Endodermal cell (in vitro differentiated cells): ENCODE measurements around the gene OSTN. TPM values are rescaled to one million over a fixed set of nuclear protein-coding genes. Genes with fewer than 3 reads are reported as not detected.

Source experiments
- DNase-seq: peaks from one replicate; pipeline ENCODE4 v3.0.0-alpha.2; 2017
- H3K27ac ChIP-seq: 2 replicates; pipeline ENCODE4 v1.5.1; 2013; ENCODE audit warnings: mild to moderate bottlenecking, low read depth, low read length, moderate library complexity
- H3K27me3 ChIP-seq: 2 replicates; pipeline ENCODE4 v1.6.1; 2013; ENCODE audit warnings: mild to moderate bottlenecking, low read length, moderate library complexity; ENCODE audit not compliant: insufficient read depth, control insufficient read depth, poor library complexity, severe bottlenecking
- H3K36me3 ChIP-seq: 2 replicates; pipeline ENCODE4 v1.7.0; 2013; ENCODE audit warnings: mild to moderate bottlenecking, low read length, moderate library complexity; ENCODE audit not compliant: control insufficient read depth, insufficient read depth
- H3K4me1 ChIP-seq: one replicate; pipeline ENCODE4 v1.7.0; 2013; ENCODE audit warnings: low read length; ENCODE audit not compliant: control insufficient read depth, insufficient read depth
- H3K4me3 ChIP-seq: 2 replicates; pipeline ENCODE4 v1.5.1; 2013; ENCODE audit warnings: mild to moderate bottlenecking, low read length, moderate library complexity
- H3K9ac ChIP-seq: 2 replicates; pipeline ENCODE4 v1.6.1; 2013; ENCODE audit warnings: mild to moderate bottlenecking, low read length, moderate library complexity; ENCODE audit not compliant: poor library complexity, severe bottlenecking; ENCODE audit errors: extremely low read depth
- H3K9me3 ChIP-seq: 2 replicates; pipeline ENCODE4 v1.6.1; 2013; ENCODE audit warnings: mild to moderate bottlenecking, low read length, moderate library complexity; ENCODE audit not compliant: control insufficient read depth
- H3K27ac Mint-ChIP-seq: 2 replicates; pipeline ENCODE4 v1.8.0; 2020; ENCODE audit warnings: mixed read lengths
- H3K27me3 Mint-ChIP-seq: 2 replicates; pipeline ENCODE4 v1.8.0; 2021; ENCODE audit warnings: mild to moderate bottlenecking, mixed read lengths; ENCODE audit not compliant: insufficient read depth
- H3K36me3 Mint-ChIP-seq: 2 replicates; pipeline ENCODE4 v1.8.0; 2020; ENCODE audit warnings: low read depth, mixed read lengths
- H3K4me1 Mint-ChIP-seq: 2 replicates; pipeline ENCODE4 v1.8.0; 2020; ENCODE audit warnings: mixed read lengths
- H3K4me3 Mint-ChIP-seq: 2 replicates; pipeline ENCODE4 v1.8.0; 2020; ENCODE audit warnings: mild to moderate bottlenecking, moderate library complexity, mixed read lengths
- H3K9me3 Mint-ChIP-seq: 2 replicates; pipeline ENCODE4 v1.8.0; 2020; ENCODE audit warnings: mild to moderate bottlenecking, mixed read lengths
- CTCF ChIP-seq: fragments of 200-600 bp; sonication (generic); conservative IDR thresholded peaks from 2 replicates; pipeline ENCODE4 v1.5.0; 2021; ENCODE audit warnings: antibody characterized with exemption, mild to moderate bottlenecking
- WGBS, 2 experiments: methylation state at CpG; one replicate each; pipeline versions ENCODE4 v1.1.5 to v1.1.7; 2013; ENCODE audit warnings: missing lambda C conversion rate in 2 of 2, mixed read lengths in 1 of 2; ENCODE audit not compliant: insufficient coverage in 1 of 2, insufficient read length in 1 of 2; 5-methylcytosine and 5-hydroxymethylcytosine counted together
- total RNA-seq, 2 donors: library from RNA; stranded (reverse); fragmentation: NEBNext Ultra II Directional in 1 of 2; extraction: Animal tissue kit (Norgen Biotek cat#: 25700) in 1 of 2; gene quantifications; 2 replicates in 1 of 2; 3 replicates in 1 of 2; pipeline ENCODE4 v1.2.1, GENCODE V29; 2021

Gene OSTN
- total RNA-seq, 2 donors from 2014 or later, result not detected

DNA sequence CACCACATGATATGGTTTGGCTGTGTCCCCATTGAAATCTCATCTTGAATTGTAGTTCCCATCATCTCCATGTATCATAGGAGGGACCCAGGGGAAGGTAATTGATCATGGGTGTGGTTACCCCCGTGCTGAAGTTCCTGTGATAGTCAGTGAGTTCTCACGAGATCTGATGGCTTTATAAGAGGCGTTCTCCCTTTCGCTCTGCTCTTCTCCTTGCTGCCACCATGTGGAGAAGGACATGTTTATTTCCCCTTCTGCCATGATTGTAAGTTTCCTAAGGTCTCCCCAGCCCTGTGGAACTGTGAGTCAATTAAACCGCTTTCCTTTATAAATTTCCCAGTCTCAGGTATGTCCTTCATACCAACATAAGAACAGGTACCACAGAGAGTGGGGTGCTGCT is 21.9 kb downstream of the OSTN start:
- no peaks in the 10 kb centered on the region for H3K36me3 Mint-ChIP-seq
- Histone ChIP-seq H3K9me3 (peaks cover 3% of the 10 kb centered on the region), H3K27me3 (no peaks in the 10 kb centered on the region), H3K9ac (no peak overlapping the region), H3K27ac (no peak overlapping the region), H3K36me3 (no peaks in the 10 kb centered on the region), H3K4me1 (no peaks in the 10 kb centered on the region), H3K4me3 (no peak overlapping the region)
- DNase-seq, result peak; percentile 56
- no peaks in the 10 kb centered on the region for H3K4me1 Mint-ChIP-seq
- peaks cover 12% of the 10 kb centered on the region for H3K9me3 Mint-ChIP-seq
- H3K27me3 Mint-ChIP-seq, result no peaks in the 10 kb centered on the region
- 89 to 96% methylated on average over 3 to 5 of the region's 5 CpGs for WGBS, 2 experiments
- H3K4me3 Mint-ChIP-seq, result no peak overlapping the region
- H3K27ac Mint-ChIP-seq, result no peak overlapping the region
- TF ChIP-seq CTCF, result peak; percentile 65

- H3K9ac ChIP-seq, result no peak overlapping the region
- Mint-ChIP-seq H3K36me3 (no peaks in the 10 kb centered on the region), H3K4me1 (no peaks in the 10 kb centered on the region), H3K4me3 (no peak overlapping the region), H3K27ac (no peak overlapping the region), H3K27me3 (no peaks in the 10 kb centered on the region), H3K9me3 (peaks cover 6% of the 10 kb centered on the region)
- no peak overlapping the region for H3K27ac ChIP-seq
- H3K4me3 ChIP-seq, result no peak overlapping the region
- H3K27me3 ChIP-seq, result no peaks in the 10 kb centered on the region
- no peak for DNase-seq
- H3K9me3 ChIP-seq, result no peaks in the 10 kb centered on the region
- WGBS, 2 experiments, result 88 to 90% methylated on average over 1 of the region's 1 CpG
- H3K4me1 ChIP-seq, result no peaks in the 10 kb centered on the region
- no peak for TF ChIP-seq CTCF
- no peaks in the 10 kb centered on the region for H3K36me3 ChIP-seq
These were observed 22.6 kb downstream of the OSTN start for GRCh38 chr3:191221638-191222037.

- TF ChIP-seq CTCF, result no peak
- DNase-seq, result no peak
- Mint-ChIP-seq H3K4me1 (no peaks in the 10 kb centered on the region), H3K9me3 (no peaks in the 10 kb centered on the region), H3K4me3 (no peak overlapping the region), H3K27me3 (no peaks in the 10 kb centered on the region), H3K27ac (no peak overlapping the region), H3K36me3 (no peaks in the 10 kb centered on the region)
- Histone ChIP-seq H3K4me3 (no peak overlapping the region), H3K27ac (no peak overlapping the region), H3K4me1 (no peaks in the 10 kb centered on the region), H3K36me3 (no peaks in the 10 kb centered on the region), H3K9me3 (no peaks in the 10 kb centered on the region), H3K9ac (no peak overlapping the region), H3K27me3 (no peaks in the 10 kb centered on the region)
- 84% methylated on average over 3 to 5 of the region's 5 CpGs for WGBS, 2 experiments
These were observed 28.5 kb downstream of the OSTN start for GRCh38 chr3:191227541-191227940.
